GM10847 (cell line): Measurements from ENCODE around the gene XRCC6.

ENCODE experiments used
- POLR2A ChIP-seq: IDR thresholded peaks from 2 replicates; pipeline ENCODE4 v1.6.1; 2011; ENCODE audit not compliant: insufficient read length; ENCODE audit errors: extremely low read depth

Gene XRCC6

GRCh38 chr22:41621099-41621910 is at the start of gene XRCC6:
XRCC6 (plus strand) TSS chr22:41621295; CDS start chr22:41622005, 710 bp downstream.
- TF ChIP-seq POLR2A, result peak; percentile 40

DNA sequence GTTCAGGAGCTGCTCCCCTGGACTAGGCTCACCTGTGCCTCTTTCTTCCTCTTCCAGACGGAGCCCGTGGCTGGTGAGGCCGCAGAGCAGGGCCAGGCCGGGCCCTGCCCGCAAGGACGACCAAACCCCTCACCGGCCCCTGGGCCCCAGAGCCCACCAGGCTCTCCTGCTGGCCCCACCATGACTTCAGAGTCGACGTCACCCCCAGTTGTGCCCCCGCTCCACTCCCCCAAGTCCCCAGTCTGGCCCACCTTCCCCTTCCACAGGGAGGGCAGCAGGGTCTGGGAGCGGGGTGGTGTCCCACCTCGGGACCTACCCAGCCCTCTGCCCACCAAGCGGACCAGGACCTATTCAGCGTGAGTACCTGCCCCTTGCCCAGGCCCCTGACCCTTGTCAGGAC is 49.3 kb upstream of the XRCC6 start:
- no peak for TF ChIP-seq POLR2A

- no peak for TF ChIP-seq POLR2A
Observed at GRCh38 chr22:41573677-41574076, 47.4 kb upstream of the XRCC6 start.

DNA sequence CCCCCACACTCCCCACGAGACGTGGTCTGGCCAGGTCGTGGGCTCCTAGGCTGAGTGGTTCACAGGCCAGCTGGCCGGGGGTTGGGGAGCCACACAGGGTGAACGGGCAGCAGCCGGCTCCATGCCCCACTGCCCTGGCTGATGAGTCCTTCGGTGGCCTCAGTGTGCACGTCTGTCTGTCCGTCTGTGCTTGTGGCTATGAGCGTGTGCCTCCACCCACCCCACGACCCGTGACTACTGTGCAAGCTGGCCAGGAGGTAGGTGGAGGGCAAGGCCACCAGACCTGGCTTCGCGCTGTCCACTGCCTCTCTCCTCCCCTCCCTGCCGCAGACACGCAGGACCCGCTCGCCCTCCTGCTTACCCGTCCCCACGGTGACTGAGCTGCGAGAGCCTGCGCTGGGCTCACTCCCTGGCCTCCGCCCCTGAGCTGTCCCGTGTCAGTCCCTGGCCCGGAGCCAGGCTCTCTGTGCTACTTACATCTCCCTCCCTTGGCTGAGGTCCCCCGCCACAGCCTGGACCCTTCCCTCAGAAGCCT is 46.2 kb upstream of the XRCC6 start:
- no peak for TF ChIP-seq POLR2A

GRCh38 chr22:41575533-41575932 is 45.6 kb upstream of the XRCC6 start:
- no peak for TF ChIP-seq POLR2A

GRCh38 chr22:41576877-41577276 is 44.2 kb upstream of the XRCC6 start:
- no peak for TF ChIP-seq POLR2A

- no peak for TF ChIP-seq POLR2A
Observed at GRCh38 chr22:41578114-41578513, 43.0 kb upstream of the XRCC6 start.

GRCh38 chr22:41578818-41579217 is 42.3 kb upstream of the XRCC6 start:
- no peak for TF ChIP-seq POLR2A

- TF ChIP-seq POLR2A, result no peak
Observed at GRCh38 chr22:41579297-41579996, 41.6 kb upstream of the XRCC6 start.

- no peak for TF ChIP-seq POLR2A
Observed at GRCh38 chr22:41579997-41580355, 41.1 kb upstream of the XRCC6 start.

DNA sequence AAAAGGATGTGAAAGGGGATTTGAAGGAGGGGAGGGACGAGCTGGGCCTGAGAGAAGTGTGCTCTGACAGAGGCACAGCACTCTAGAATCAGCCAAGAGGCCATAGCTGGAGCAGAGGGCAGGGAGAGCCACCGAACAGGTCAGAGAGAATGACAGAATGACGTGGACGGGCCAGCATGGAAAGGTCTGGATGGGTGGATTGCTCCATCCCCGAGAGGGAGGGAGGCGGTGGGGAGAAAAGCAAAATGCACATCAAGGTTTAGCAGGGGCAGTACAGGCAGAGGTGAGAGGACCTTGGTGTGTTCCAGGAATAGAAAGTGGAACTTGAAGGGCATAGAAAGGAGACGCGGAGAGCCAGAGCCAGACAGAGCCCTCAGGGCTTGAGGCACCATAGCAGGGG is 38.4 kb upstream of the XRCC6 start:
- TF ChIP-seq POLR2A, result no peak

GRCh38 chr22:41584881-41585280 is 36.2 kb upstream of the XRCC6 start:
- TF ChIP-seq POLR2A, result no peak

- no peak for TF ChIP-seq POLR2A
Observed at GRCh38 chr22:41585898-41586297, 35.2 kb upstream of the XRCC6 start.

DNA sequence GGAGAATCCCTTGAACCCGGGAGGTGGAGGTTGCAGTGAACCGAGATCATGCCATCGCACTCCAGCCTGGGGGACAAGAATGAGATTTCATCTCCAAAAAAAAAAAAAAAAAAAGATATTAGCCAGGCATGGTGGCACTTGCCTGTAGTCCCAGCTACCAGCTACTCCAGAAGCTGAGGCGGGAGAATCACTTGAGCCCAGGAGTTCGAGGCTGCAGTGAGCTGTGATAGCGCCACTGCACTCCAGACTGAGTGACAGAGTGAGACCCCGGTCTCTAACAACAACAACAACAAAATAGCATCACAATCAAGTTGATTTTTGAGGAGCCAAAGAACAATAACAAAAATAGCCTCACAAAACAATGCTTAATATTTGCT is 33.8 kb upstream of the XRCC6 start:
- no peak for TF ChIP-seq POLR2A

DNA sequence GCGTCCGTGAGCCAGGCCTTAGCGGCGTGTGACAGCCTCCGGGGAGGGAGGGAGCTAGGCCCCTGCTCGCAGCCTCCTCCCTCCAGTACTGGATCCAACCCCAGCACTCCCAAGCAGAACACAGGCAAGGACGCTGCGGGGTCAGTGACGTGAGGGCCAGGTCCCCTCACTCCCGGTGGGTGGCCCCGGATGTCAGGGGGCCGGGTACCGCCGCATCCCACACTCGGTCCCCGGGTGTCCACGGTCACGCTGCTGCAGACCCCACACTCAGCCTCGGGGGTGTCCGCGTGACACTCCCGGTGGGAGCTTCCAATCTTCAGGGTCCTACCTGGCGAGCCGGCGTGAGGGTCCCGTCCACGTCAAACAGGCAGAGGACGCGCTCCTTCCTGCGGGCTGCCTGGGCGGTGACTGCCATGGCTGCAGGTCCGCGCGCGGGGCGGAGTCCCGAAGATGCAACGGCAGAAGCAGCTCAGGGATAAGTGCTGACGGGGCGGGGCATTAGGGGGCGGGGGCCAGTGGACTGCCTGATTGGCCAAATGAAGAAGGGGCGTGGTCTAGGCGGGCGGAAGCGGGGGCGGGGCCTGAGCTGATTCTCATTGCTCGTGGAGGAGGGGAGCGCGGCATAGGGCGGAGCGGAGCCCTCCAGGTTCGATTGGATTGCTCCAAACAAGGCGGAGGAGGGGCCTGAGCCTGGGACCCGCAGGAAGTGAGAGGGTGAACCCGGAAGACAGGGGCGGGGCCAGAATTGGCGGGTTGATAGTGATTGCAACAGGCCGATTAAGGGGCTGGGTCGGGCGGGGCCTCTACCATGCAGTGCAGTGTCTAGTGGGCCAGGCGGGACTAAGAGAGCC is 31.5 kb upstream of the XRCC6 start, which contains the start of gene PMM1:
Gene PMM1, minus strand, starts transcription at position 450 of the 851 bp plus-strand sequence. Its CDS starts 35 bp downstream, at position 415.
- TF ChIP-seq POLR2A, result peak; percentile 83
